ENCODE results near the gene LRRC2.

GRCh38 chr3:46565077-46565476 lies 1.0 kb downstream of the LRRC2 start:
- no peak for TF ChIP-seq BORCS8-MEF2B (CRISPR knock-in tag; IDR thresholded peaks at IDR 0.05)
- no peak for TF ChIP-seq TCF7 (IDR thresholded peaks at IDR 0.05; ENCODE audit: low read depth)
- TF ChIP-seq GABPA (IDR thresholded peaks at IDR 0.05; ENCODE audit: low read depth, low read length) = no peak
- no peak for TF ChIP-seq GABPA (CRISPR knock-in tag; IDR thresholded peaks at IDR 0.05; ENCODE audit: low read depth)
- no peak for TF ChIP-seq CTCF (CRISPR knock-in tag; IDR thresholded peaks at IDR 0.05)
- no peak for TF ChIP-seq MED1 (CRISPR knock-in tag; IDR thresholded peaks at IDR 0.05)
- no peak for TF ChIP-seq ZNF143 (CRISPR knock-in tag; IDR thresholded peaks at IDR 0.05)
- no peak for TF ChIP-seq IKZF1 (IDR thresholded peaks at IDR 0.05)
- no peak for TF ChIP-seq ZNF335 (CRISPR knock-in tag; IDR thresholded peaks at IDR 0.05)
- TF ChIP-seq ZBTB26 (CRISPR knock-in tag; IDR thresholded peaks at IDR 0.05; ENCODE audit: borderline replicate concordance) = no peak
- TF ChIP-seq FOXJ3 (CRISPR knock-in tag; IDR thresholded peaks at IDR 0.05; ENCODE audit: borderline replicate concordance) = no peak

All from HepG2 (cell line).